Endothelial cell of umbilical vein (primary cell): ENCODE measurements around the gene S100A14.

Source experiments
- CTCF ChIP-seq, 2 donors: IDR thresholded peaks; 1 replicate in 1 of 2; 2 replicates in 1 of 2; pipeline ENCODE4 v1.5.1; 2011; ENCODE audit warnings: low read length in 2 of 2, mild to moderate bottlenecking in 2 of 2, moderate library complexity in 2 of 2, control low read depth in 1 of 2, inconsistent platforms in 1 of 2, low read depth in 1 of 2; ENCODE audit not compliant: insufficient read depth in 1 of 2; ENCODE audit errors: extremely low read depth in 1 of 2
- EZH2 ChIP-seq: IDR thresholded peaks from 2 replicates; pipeline ENCODE4 v1.6.1; 2012; ENCODE audit warnings: borderline replicate concordance, low read depth, mild to moderate bottlenecking, moderate library complexity, low read length, inconsistent platforms; ENCODE audit not compliant: severe bottlenecking
- FOS ChIP-seq: IDR thresholded peaks from 2 replicates; pipeline ENCODE4 v1.6.1; 2011; ENCODE audit warnings: mild to moderate bottlenecking, low read length, moderate library complexity, borderline replicate concordance; ENCODE audit not compliant: insufficient read depth
- POLR2AphosphoS5 ChIP-seq: IDR thresholded peaks from 2 replicates; pipeline ENCODE4 v1.6.1; 2012; ENCODE audit warnings: low read depth, mild to moderate bottlenecking, control low read depth, low read length, moderate library complexity; ENCODE audit not compliant: insufficient read depth

GRCh38 chr1:153598309-153599172 lies 17.6 kb downstream of the S100A14 start:
- TF ChIP-seq POLR2AphosphoS5 (peak; percentile 68), CTCF (IDR thresholded peaks at IDR 0.05; ENCODE audit: extremely low read depth in 1 of 2, insufficient read depth in 1 of 2, low read depth in 1 of 2, low read length in 2 of 2) (no peak), FOS (peak; percentile 10), EZH2 (no peak)
